Thyroid gland (tissue), 4 donors: ENCODE results near the gene SCP2.

Experiments used
- CTCF ChIP-seq, 6 experiments: fragments of 200-600 bp in 3 of 6; fragments of 450-650 bp in 3 of 6; sonication (generic) in 3 of 6; IDR thresholded peaks; one replicate each; pipeline ENCODE4 v1.5.1; 2016 to 2019; ENCODE audit warnings: antibody characterized with exemption in 6 of 6, mild to moderate bottlenecking in 2 of 6, inconsistent platforms in 1 of 6, moderate library complexity in 1 of 6
- POLR2A ChIP-seq, 2 donors: fragments of 450-650 bp; IDR thresholded peaks; one replicate each; pipeline ENCODE4 v1.6.1; 2017; ENCODE audit warnings: antibody characterized with exemption in 2 of 2, mild to moderate bottlenecking in 2 of 2, moderate library complexity in 1 of 2

GRCh38 chr1:53061859-53062707 is 135.0 kb downstream of the SCP2 start, which contains the start of gene PODN:
- TF ChIP-seq POLR2A (IDR thresholded peaks at IDR 0.05) (no peak), CTCF (IDR thresholded peaks at IDR 0.05) (no peak)
